Panc1 (cell line): ENCODE measurements around the gene SIGLEC11. TPM values are rescaled to one million over a fixed set of nuclear protein-coding genes. Genes with fewer than 3 reads are reported as not detected.

Experiments
- ATAC-seq: fragments of 200-7000 bp; cut with Tn5 transposase; 2 replicates; pipeline ENCODE4 v1.9.1; 2020; ENCODE audit warnings: mild to moderate bottlenecking, moderate library complexity
- BruUV-seq: library from RNA; stranded (reverse); fragments of 400-500 nt; replicated peaks from 2 replicates; lab custom pipeline; 2021; lab: Mats Ljungman, UMichigan
- CTCF ChIA-PET: fragments of 300-600 bp; sonication (Branson Sonifier 250); formaldehyde crosslinking; loops from one replicate; lab custom pipeline; 2022; ENCODE audit warnings: antibody characterized with exemption; lab: Charles Lee
- POLR2A ChIA-PET: fragments of 300-600 bp; sonication (Branson Sonifier 250); formaldehyde crosslinking; loops from one replicate; lab custom pipeline; 2022; ENCODE audit warnings: antibody characterized with exemption; lab: Charles Lee
- DNase-seq: peaks from one replicate; pipeline ENCODE4 v3.0.0-alpha.2; 2010; ENCODE audit warnings: low read depth, low spot score
- H3K27ac ChIP-seq: 2 replicates; pipeline ENCODE4 v1.5.1; 2011; ENCODE audit warnings: mild to moderate bottlenecking, low read length, inconsistent platforms
- H3K27me3 ChIP-seq: fragments of 200-500 bp; sonication (Bioruptor generic); 2 replicates; pipeline ENCODE4 v1.6.0; 2014; ENCODE audit warnings: low read length, inconsistent platforms; ENCODE audit not compliant: control insufficient read depth, insufficient read depth
- H3K36me3 ChIP-seq: fragments of 200-500 bp; sonication (Bioruptor generic); 2 replicates; pipeline ENCODE4 v1.5.1; 2014; ENCODE audit warnings: inconsistent platforms, mild to moderate bottlenecking, low read length, moderate library complexity; ENCODE audit not compliant: control insufficient read depth, insufficient read depth
- H3K4me1 ChIP-seq: 2 replicates; pipeline ENCODE4 v1.5.1; 2011; ENCODE audit warnings: inconsistent platforms, mild to moderate bottlenecking, low read length, moderate library complexity; ENCODE audit not compliant: control insufficient read depth, insufficient read depth
- H3K4me3 ChIP-seq, 2 experiments: 2 replicates each; pipeline ENCODE4 v1.5.1; 2011 to 2012; ENCODE audit warnings: low read depth in 2 of 2, low read length in 2 of 2, mild to moderate bottlenecking in 2 of 2, inconsistent platforms in 1 of 2, moderate library complexity in 1 of 2
- H3K9me3 ChIP-seq: fragments of 200-500 bp; sonication (Bioruptor generic); 2 replicates; pipeline ENCODE4 v1.5.1; 2014; ENCODE audit warnings: low read depth, mild to moderate bottlenecking, inconsistent platforms, low read length, moderate library complexity; ENCODE audit not compliant: control insufficient read depth, insufficient read depth
- POLR2AphosphoS5 ChIP-seq: IDR thresholded peaks from 2 replicates; pipeline ENCODE4 v1.6.1; 2012; ENCODE audit warnings: mild to moderate bottlenecking, low read depth, low read length, moderate library complexity
- REST ChIP-seq, 2 experiments: IDR thresholded peaks; 2 replicates each; pipeline ENCODE4 v1.6.1; 2011 to 2012; ENCODE audit warnings: low read depth in 2 of 2, control low read depth in 1 of 2, low read length in 1 of 2, mild to moderate bottlenecking in 1 of 2, moderate library complexity in 1 of 2; ENCODE audit not compliant: insufficient read depth in 1 of 2
- SIN3A ChIP-seq: IDR thresholded peaks from 2 replicates; pipeline ENCODE4 v1.6.1; 2012; ENCODE audit warnings: low read depth, mild to moderate bottlenecking, low read length, moderate library complexity, borderline replicate concordance; ENCODE audit not compliant: insufficient read depth
- TCF7L2 ChIP-seq: IDR thresholded peaks from 2 replicates; pipeline ENCODE4 v1.6.1; 2011; ENCODE audit warnings: mild to moderate bottlenecking, low read depth, low read length, inconsistent platforms
- in situ Hi-C: cut with HindIII; loops from 2 replicates; pipeline ENCODE4 v1.10.0; 2016; ENCODE audit warnings: low sequenced_read_pairs, low pct_unique_long_range_greater_than_20kb
- intact Hi-C: fragments of 100-400 bp; cut with micrococcal nuclease; formaldehyde crosslinking; loops from one replicate; pipeline ENCODE4 v1.10.0; 2022; ENCODE audit not compliant: unreplicated experiment
- total RNA-seq: library from RNA; stranded (reverse); gene quantifications from one replicate; pipeline ENCODE4 v1.2.1, GENCODE V29; 2021; ENCODE audit not compliant: unreplicated experiment
- TF ChIP-seq, protein P1 (sequence below): fragments of 450-650 bp; IDR thresholded peaks from 2 replicates; pipeline ENCODE4 v1.5.1; 2017; ENCODE audit warnings: mild to moderate bottlenecking

The SIGLEC11 gene
- total RNA-seq, 1 experiment from 2014 or later: not detected

DNA sequence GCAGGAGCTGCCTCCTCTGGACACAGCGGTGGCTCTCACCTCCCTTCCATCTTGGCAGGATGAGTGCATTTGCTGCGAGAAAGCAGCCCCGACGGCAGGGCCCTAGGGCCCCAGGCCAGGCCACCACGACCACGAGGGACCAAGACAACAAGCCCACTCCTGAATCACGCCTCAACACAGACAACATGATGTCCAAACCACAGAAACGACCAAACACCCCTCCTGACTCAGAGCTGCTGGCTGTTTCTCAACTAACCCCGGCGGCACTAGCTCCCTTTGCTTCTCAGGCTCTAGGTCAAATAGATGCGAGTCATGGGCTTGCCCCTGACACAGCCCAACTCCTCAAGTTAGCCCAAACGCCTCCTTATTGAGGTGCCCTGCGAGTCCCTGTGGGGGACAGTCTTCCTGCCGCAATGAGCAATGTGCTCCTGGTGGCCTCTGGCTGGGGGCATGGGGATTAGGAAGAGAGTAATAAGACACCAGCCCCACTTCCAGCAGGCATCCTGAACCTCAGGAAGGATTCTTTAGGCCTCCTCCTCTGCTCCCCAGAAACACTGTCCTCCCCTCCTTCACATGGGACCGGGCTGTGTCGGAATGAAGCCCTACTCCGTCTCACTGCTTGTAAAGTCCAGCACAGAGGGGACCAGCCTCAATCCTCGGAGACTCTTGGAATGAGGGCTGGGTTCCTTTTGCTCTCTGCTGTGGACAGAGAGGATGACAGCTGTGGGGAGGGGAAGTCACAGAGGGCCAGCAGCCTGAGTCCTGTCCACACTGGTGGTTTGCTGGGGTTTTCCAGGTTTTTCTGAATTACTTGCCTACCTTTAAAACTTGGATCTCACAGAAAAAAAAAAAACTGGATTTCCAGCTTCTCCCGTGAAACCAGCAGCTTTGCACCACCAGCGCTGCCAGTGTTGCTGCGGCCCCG is 38.8 kb downstream of the SIGLEC11 start:
- H3K36me3 ChIP-seq: no peaks in the 10 kb centered on the region; the same call in 1 of the 2 replicates
- in situ Hi-C loops (no loop called here), intact Hi-C loops (no loop called here)
- TF ChIP-seq REST (IDR thresholded peaks at IDR 0.05; ENCODE audit: insufficient read depth in 1 of 2, low read depth in 2 of 2, low read length in 1 of 2): no peak
- TF ChIP-seq POLR2AphosphoS5: no peak
- no peak for TF ChIP-seq SIN3A
- TF ChIP-seq, protein P1, sequence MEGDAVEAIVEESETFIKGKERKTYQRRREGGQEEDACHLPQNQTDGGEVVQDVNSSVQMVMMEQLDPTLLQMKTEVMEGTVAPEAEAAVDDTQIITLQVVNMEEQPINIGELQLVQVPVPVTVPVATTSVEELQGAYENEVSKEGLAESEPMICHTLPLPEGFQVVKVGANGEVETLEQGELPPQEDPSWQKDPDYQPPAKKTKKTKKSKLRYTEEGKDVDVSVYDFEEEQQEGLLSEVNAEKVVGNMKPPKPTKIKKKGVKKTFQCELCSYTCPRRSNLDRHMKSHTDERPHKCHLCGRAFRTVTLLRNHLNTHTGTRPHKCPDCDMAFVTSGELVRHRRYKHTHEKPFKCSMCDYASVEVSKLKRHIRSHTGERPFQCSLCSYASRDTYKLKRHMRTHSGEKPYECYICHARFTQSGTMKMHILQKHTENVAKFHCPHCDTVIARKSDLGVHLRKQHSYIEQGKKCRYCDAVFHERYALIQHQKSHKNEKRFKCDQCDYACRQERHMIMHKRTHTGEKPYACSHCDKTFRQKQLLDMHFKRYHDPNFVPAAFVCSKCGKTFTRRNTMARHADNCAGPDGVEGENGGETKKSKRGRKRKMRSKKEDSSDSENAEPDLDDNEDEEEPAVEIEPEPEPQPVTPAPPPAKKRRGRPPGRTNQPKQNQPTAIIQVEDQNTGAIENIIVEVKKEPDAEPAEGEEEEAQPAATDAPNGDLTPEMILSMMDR: no peak
- TF ChIP-seq TCF7L2: no peak
- POLR2A ChIA-PET: no interaction called here
- no peak overlapping the region for H3K4me3 ChIP-seq
- H3K4me1 ChIP-seq: no peaks in the 10 kb centered on the region
- CTCF ChIA-PET: no interaction called here
- H3K9me3 ChIP-seq: no peaks in the 10 kb centered on the region
- no peaks in the 10 kb centered on the region for H3K27me3 ChIP-seq
- H3K27ac ChIP-seq: no peak overlapping the region
- no peak for ATAC-seq
- DNase-seq: no peak
- no TSS peak for BruUV-seq

GRCh38 chr19:49920624-49921363 is 40.2 kb downstream of the SIGLEC11 start:
- Histone ChIP-seq H3K4me1 (no peaks in the 10 kb centered on the region), H3K36me3 (no peaks in the 10 kb centered on the region), H3K4me3 (no peak overlapping the region), H3K9me3 (no peaks in the 10 kb centered on the region), H3K27ac (no peak overlapping the region), H3K27me3 (no peaks in the 10 kb centered on the region)
- POLR2A ChIA-PET: no interaction called here
- DNase-seq (no peak), ATAC-seq (no peak)
- TF ChIP-seq POLR2AphosphoS5 (no peak), SIN3A (no peak), REST (IDR thresholded peaks at IDR 0.05; ENCODE audit: insufficient read depth in 1 of 2, low read depth in 2 of 2, low read length in 1 of 2) (no peak), TCF7L2 (no peak)
- TF ChIP-seq, protein P1: no peak
- CTCF ChIA-PET: no interaction called here
- BruUV-seq: no TSS peak
- intact Hi-C loops (no loop called here), in situ Hi-C loops (no loop called here)
